OCI-LY3 (cell line): ENCODE results near the gene C19orf73.
A peak's percentile ranks its signal among the peaks of the same experiment; 100 is the strongest.

Experiments used
- H2AFZ ChIP-seq: fragments of 200-600, 300-600 bp; shearing (Covaris generic); 2 replicates; pipeline ENCODE4 v1.6.0; 2014; ENCODE audit warnings: antibody characterized with exemption, low read depth, low read length
- H3K27ac ChIP-seq: fragments of 200-600, 300-600 bp; sonication (generic); 2 replicates; pipeline ENCODE4 v1.5.1; 2014; ENCODE audit warnings: mild to moderate bottlenecking, low read length, moderate library complexity, mixed read lengths
- H3K27me3 ChIP-seq: fragments of 200-600, 300-600 bp; sonication (generic); 2 replicates; pipeline ENCODE4 v1.6.1; 2014; ENCODE audit warnings: low read depth, low read length, mixed read lengths
- H3K36me3 ChIP-seq: fragments of 200-600, 300-600 bp; sonication (generic); replicated peaks from 2 replicates; pipeline ENCODE3; 2014; ENCODE audit warnings: low read depth, low read length, mixed read lengths
- H3K4me1 ChIP-seq: fragments of 300-600, 200-600 bp; sonication (generic); 2 replicates; pipeline ENCODE4 v1.6.1; 2014; ENCODE audit warnings: low read length, mixed read lengths
- H3K4me2 ChIP-seq: fragments of 200-600, 300-600 bp; sonication (generic); 2 replicates; pipeline ENCODE4 v1.6.1; 2014; ENCODE audit warnings: low read length, mixed read lengths
- H3K4me3 ChIP-seq: fragments of 300-600, 200-600 bp; sonication (generic); 2 replicates; pipeline ENCODE4 v1.5.1; 2014; ENCODE audit warnings: antibody characterized with exemption, mild to moderate bottlenecking, low read length, moderate library complexity
- H3K79me2 ChIP-seq: fragments of 300-600, 200-600 bp; shearing (Covaris generic); 2 replicates; pipeline ENCODE4 v1.6.1; 2014; ENCODE audit warnings: mild to moderate bottlenecking, low read length, mixed read lengths
- H3K9ac ChIP-seq: fragments of 300-600, 200-600 bp; shearing (Covaris generic); 2 replicates; pipeline ENCODE4 v1.6.0; 2014; ENCODE audit warnings: mild to moderate bottlenecking, low read length, moderate library complexity
- H3K9me3 ChIP-seq: fragments of 200-600, 300-600 bp; shearing (Covaris generic); 2 replicates; pipeline ENCODE4 v1.6.1; 2014; ENCODE audit warnings: low read length, mixed read lengths; ENCODE audit not compliant: insufficient read depth
- H4K20me1 ChIP-seq: fragments of 200-600, 300-600 bp; sonication (generic); 2 replicates; pipeline ENCODE4 v1.6.1; 2016; ENCODE audit warnings: low read length, mixed read lengths; ENCODE audit not compliant: insufficient read depth
- EZH2phosphoT487 ChIP-seq: fragments of 200-600 bp; shearing (Covaris generic); IDR thresholded peaks from 2 replicates; pipeline ENCODE4 v1.6.1; 2018; ENCODE audit warnings: antibody characterized with exemption, mixed run types, low read depth
- TF ChIP-seq, protein P1 (sequence below): fragments of 200-600, 300-600 bp; sonication (generic); IDR thresholded peaks from 2 replicates; pipeline ENCODE4 v1.5.1; 2014; ENCODE audit warnings: antibody characterized with exemption, low read length, low read depth

Gene C19orf73, protein sequence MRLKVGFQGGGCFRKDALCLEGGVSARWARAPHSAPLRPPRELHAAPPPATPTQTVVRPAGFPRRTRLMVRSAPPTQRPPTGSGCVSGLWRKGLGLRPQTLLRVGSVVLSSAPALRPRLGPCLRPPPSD

DNA sequence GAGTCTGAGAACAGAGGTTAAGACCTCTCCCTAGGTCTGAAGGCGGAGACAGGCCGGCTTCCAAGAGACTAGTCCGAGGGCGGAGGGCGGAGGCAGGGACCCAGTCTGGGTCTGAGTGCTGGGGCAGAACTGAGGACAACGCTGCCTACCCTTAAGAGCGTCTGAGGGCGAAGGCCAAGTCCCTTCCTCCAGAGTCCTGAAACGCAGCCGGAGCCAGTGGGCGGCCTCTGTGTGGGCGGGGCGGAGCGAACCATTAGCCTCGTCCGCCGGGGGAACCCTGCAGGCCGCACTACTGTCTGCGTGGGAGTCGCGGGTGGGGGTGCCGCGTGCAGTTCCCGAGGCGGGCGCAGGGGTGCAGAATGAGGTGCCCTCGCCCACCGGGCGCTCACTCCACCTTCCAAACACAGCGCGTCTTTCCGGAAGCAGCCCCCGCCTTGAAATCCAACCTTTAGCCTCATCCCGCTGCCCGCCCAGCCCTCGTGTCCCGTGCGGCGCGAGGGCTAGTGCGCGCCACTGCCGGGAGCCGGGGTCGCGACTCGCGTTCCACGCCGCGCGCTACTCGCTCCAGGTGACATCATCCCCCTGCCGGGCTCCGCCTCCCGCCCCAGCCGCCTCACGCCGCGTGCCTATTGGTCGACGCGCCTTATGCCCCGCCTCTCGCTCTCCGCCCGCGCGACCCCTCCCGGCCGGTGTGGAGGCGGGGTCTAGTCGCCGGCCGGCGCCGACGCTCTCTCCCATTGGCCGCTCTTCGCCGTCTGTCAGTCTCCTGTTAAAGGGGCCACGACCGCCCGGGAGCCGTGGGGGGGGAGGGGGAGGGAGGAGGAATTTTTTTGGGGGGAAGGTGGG lies at the start of gene C19orf73:
Gene C19orf73, minus strand, starts transcription at position 579 of the 846 bp plus-strand sequence. Its CDS starts 121 bp downstream, at position 458.
- TF ChIP-seq, protein P1, sequence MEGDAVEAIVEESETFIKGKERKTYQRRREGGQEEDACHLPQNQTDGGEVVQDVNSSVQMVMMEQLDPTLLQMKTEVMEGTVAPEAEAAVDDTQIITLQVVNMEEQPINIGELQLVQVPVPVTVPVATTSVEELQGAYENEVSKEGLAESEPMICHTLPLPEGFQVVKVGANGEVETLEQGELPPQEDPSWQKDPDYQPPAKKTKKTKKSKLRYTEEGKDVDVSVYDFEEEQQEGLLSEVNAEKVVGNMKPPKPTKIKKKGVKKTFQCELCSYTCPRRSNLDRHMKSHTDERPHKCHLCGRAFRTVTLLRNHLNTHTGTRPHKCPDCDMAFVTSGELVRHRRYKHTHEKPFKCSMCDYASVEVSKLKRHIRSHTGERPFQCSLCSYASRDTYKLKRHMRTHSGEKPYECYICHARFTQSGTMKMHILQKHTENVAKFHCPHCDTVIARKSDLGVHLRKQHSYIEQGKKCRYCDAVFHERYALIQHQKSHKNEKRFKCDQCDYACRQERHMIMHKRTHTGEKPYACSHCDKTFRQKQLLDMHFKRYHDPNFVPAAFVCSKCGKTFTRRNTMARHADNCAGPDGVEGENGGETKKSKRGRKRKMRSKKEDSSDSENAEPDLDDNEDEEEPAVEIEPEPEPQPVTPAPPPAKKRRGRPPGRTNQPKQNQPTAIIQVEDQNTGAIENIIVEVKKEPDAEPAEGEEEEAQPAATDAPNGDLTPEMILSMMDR: no peak
- no peak for TF ChIP-seq EZH2phosphoT487
- no peaks in the 10 kb centered on the region for H3K36me3 ChIP-seq
- no peaks in the 10 kb centered on the region for H3K9me3 ChIP-seq
- H3K27me3 ChIP-seq: no peaks in the 10 kb centered on the region
- peaks cover 20% of the 10 kb centered on the region for H3K4me1 ChIP-seq
- peak within 1 kb of the TSS; percentile 92 for H3K4me3 ChIP-seq
- H3K4me2 ChIP-seq: peak within 1 kb of the TSS; percentile 99
- H3K9ac ChIP-seq: peak within 1 kb of the TSS; percentile 90
- H2AFZ ChIP-seq: peak within 1 kb of the TSS; percentile 67; the same call in 1 of the 2 replicates
- H3K79me2 ChIP-seq: peaks cover 6% of the 10 kb centered on the region
- no peaks in the 10 kb centered on the region for H4K20me1 ChIP-seq
- H3K27ac ChIP-seq: peak within 1 kb of the TSS; percentile 72

DNA sequence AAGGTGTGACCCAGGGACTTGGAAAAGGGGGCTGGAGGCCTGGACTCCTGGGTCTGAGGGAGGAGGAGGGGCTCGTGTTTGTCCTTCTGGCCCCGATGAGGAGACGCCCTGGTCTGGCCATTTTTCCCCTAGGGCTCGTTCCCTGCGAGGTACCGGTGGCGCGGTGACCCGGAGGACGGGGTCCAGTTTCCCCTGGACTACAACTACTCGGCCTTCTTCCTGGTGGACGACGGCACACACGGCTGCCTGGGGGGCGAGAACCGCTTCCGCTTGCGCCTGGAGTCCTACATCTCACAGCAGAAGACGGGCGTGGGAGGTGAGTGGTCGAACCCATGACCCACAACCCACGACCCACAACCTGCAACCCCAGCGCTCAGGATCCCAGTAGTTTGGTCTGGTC lies 49.5 kb upstream of the C19orf73 start:
- no peak overlapping the region for H3K4me2 ChIP-seq
- H3K4me1 ChIP-seq: peaks cover 13% of the 10 kb centered on the region
- H3K36me3 ChIP-seq: no peaks in the 10 kb centered on the region
- no peak overlapping the region for H3K27ac ChIP-seq
- no peaks in the 10 kb centered on the region for H3K79me2 ChIP-seq
- no peak for TF ChIP-seq EZH2phosphoT487
- TF ChIP-seq, protein P1: no peak
- H3K27me3 ChIP-seq: peaks cover 21% of the 10 kb centered on the region
- H2AFZ ChIP-seq: no peak overlapping the region
- no peaks in the 10 kb centered on the region for H4K20me1 ChIP-seq
- no peak overlapping the region for H3K4me3 ChIP-seq
- H3K9me3 ChIP-seq: no peaks in the 10 kb centered on the region
- H3K9ac ChIP-seq: no peak overlapping the region

DNA sequence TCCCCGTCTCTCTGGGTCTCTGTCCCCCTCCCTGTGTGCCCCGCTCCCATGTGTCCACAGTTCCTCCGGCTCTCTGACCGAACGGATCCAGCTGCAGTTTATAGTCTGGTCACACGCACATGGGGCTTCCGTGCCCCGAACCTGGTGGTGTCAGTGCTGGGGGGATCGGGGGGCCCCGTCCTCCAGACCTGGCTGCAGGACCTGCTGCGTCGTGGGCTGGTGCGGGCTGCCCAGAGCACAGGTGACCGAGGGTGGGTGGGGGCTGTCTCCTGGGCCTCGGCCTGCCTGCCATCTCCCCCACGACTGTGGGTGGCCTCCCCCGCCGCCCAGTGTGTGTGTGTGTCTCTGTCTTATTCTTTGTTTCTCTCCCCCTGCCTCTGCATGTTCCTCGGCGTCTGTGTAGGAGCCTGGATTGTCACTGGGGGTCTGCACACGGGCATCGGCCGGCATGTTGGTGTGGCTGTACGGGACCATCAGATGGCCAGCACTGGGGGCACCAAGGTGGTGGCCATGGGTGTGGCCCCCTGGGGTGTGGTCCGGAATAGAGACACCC lies 49.0 kb upstream of the C19orf73 start:
- no peak overlapping the region for H3K4me3 ChIP-seq
- no peak overlapping the region for H3K9ac ChIP-seq
- no peak overlapping the region for H3K27ac ChIP-seq
- no peak for TF ChIP-seq EZH2phosphoT487
- TF ChIP-seq, protein P1: no peak
- no peaks in the 10 kb centered on the region for H4K20me1 ChIP-seq
- no peak overlapping the region for H2AFZ ChIP-seq
- H3K9me3 ChIP-seq: no peaks in the 10 kb centered on the region
- peaks cover 13% of the 10 kb centered on the region for H3K4me1 ChIP-seq
- H3K4me2 ChIP-seq: no peak overlapping the region
- H3K27me3 ChIP-seq: peaks cover 22% of the 10 kb centered on the region
- no peaks in the 10 kb centered on the region for H3K36me3 ChIP-seq
- no peaks in the 10 kb centered on the region for H3K79me2 ChIP-seq

DNA sequence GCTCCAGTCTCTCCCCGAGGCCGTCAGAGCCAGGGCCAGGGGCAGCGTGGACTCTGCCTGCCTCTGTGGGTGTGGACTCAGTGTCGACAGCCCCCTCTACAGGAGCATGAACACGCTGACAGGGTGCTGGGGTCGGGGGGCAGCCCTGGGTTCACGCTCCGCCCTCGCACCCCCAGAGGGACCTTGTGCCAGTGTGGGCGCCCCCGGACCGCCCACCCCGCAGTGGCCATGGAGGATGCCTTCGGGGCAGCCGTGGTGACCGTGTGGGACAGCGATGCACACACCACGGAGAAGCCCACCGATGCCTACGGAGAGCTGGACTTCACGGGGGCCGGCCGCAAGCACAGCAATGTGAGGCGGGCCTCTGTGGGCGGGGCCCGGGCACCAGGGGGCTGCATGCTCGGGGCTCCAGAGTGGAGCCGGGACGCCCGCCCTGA lies 46.9 kb upstream of the C19orf73 start:
- Histone ChIP-seq H4K20me1 (no peaks in the 10 kb centered on the region), H2AFZ (no peak overlapping the region), H3K27ac (no peak overlapping the region), H3K4me2 (no peak overlapping the region), H3K36me3 (no peaks in the 10 kb centered on the region), H3K4me1 (peaks cover 11% of the 10 kb centered on the region), H3K9ac (no peak overlapping the region), H3K9me3 (no peaks in the 10 kb centered on the region), H3K4me3 (no peak overlapping the region), H3K79me2 (no peaks in the 10 kb centered on the region), H3K27me3 (peaks cover 20% of the 10 kb centered on the region)
- TF ChIP-seq, protein P1: no peak
- no peak for TF ChIP-seq EZH2phosphoT487
